ENCODE data around the gene KLHL40. TPM values are rescaled to one million over a fixed set of nuclear protein-coding genes. Genes with fewer than 3 reads are reported as not detected.

Gene KLHL40
- total and polyA plus RNA-seq, 10 of the 15 experiments (the other 5 are each of a cell fraction or from before 2014, with no cell fraction given) = not detected

- TF ChIP-seq NBN (IDR thresholded peaks at IDR 0.05) (no peak), RELA (IDR thresholded peaks at IDR 0.05; ENCODE audit: borderline replicate concordance, partially characterized antibody) (no peak)
These were observed 23.1 kb upstream of the KLHL40 start (continued) for GRCh38 chr3:42662037-42662812.

GRCh38 chr3:42662813-42663535, 22.4 kb upstream of the KLHL40 start:
- in situ Hi-C loops (cut with MboI) (no loop called here), intact Hi-C loops (cut with micrococcal nuclease; ENCODE audit: unreplicated experiment) (no loop called here)
- H3K4me1 ChIP-seq (ENCODE audit: control insufficient read depth, insufficient read depth, low read length) = peaks cover 7% of the 10 kb centered on the region
- no peak overlapping the region for H3K27ac ChIP-seq (ENCODE audit: control insufficient read depth, insufficient read depth)
- ChIA-PET RAD21 (ENCODE audit: unreplicated experiment) (no interaction called here), SMC1A (ENCODE audit: uncharacterized antibody, unreplicated experiment) (no interaction called here), POLR2A (no interaction called here), CTCF (interaction anchor here (1.2 kb wide), 1 partner anchor 10 kb away, joined by 3 read pairs; no protein-coding TSS in a partner anchor)
- H3K36me3 ChIP-seq (ENCODE audit: control insufficient read depth in 2 of 2, insufficient read depth in 2 of 2, low read length in 1 of 2) = no peaks in the 10 kb centered on the region; a peak in 1 of 4 replicates
- H2AFZ ChIP-seq (ENCODE audit: control insufficient read depth, low read depth, low read length) = no peak overlapping the region
- H3K79me2 ChIP-seq (ENCODE audit: control insufficient read depth, insufficient read depth, low read length) = no peaks in the 10 kb centered on the region
- WGBS (ENCODE audit: insufficient coverage, insufficient replicate concordance, low lambda C conversion rate, missing lambda C conversion rate) = 52% methylated on average over 12 of the region's 12 CpGs
- no peak overlapping the region for H3K4me3 ChIP-seq
- no peaks in the 10 kb centered on the region for H4K20me1 ChIP-seq (ENCODE audit: control insufficient read depth, insufficient read depth)
- DNase-seq (ENCODE audit: low read depth, low spot score) = no peak
- no peak for FAIRE-seq
- no peaks in the 10 kb centered on the region for H3K27me3 ChIP-seq (replicated peaks in 1 of 2; ENCODE audit: control insufficient read depth in 2 of 2, insufficient read depth in 2 of 2, low read length in 1 of 2)
- H3K9me3 ChIP-seq (replicated peaks; ENCODE audit: control insufficient read depth, insufficient read depth, low read length) = no peaks in the 10 kb centered on the region; the same call in 2 of the 3 replicates
- H3K9ac ChIP-seq (ENCODE audit: control insufficient read depth, insufficient read depth, low read length) = no peak overlapping the region
- no peak overlapping the region for H3K4me2 ChIP-seq (ENCODE audit: control insufficient read depth, insufficient read depth)
- BruUV-seq (replicated peaks) = no TSS peak
- no peak for ATAC-seq
- TF ChIP-seq ZNF592 (IDR thresholded peaks at IDR 0.05) (no peak), CBX3 (IDR thresholded peaks at IDR 0.05; ENCODE audit: borderline replicate concordance, low read depth) (no peak), IKZF1 (conservative IDR thresholded peaks at IDR 0.05) (no peak), JUNB (IDR thresholded peaks at IDR 0.05) (no peak), NKRF (conservative IDR thresholded peaks at IDR 0.05) (no peak), RBBP5 (conservative IDR thresholded peaks at IDR 0.05) (no peak), SMARCA5 (IDR thresholded peaks at IDR 0.05) (no peak), KLF5 (IDR thresholded peaks at IDR 0.05; ENCODE audit: partially characterized antibody) (no peak), RB1 (IDR thresholded peaks at IDR 0.05; ENCODE audit: borderline replicate concordance) (no peak), BCL11A (IDR thresholded peaks at IDR 0.05; ENCODE audit: low read depth, low read length) (no peak), LARP7 (IDR thresholded peaks at IDR 0.05) (no peak), ATF7 (IDR thresholded peaks at IDR 0.05; ENCODE audit: low read depth) (no peak), HDAC2 (IDR thresholded peaks at IDR 0.05) (no peak), ZNF274 (IDR thresholded peaks at IDR 0.05; ENCODE audit: insufficient read depth, insufficient read length) (no peak), CHD4 (IDR thresholded peaks at IDR 0.05) (no peak), ATF3 (IDR thresholded peaks at IDR 0.05; ENCODE audit: borderline replicate concordance, extremely low read depth, low read depth, low read length) (no peak)
